Inferior parietal cortex (tissue), 1 donor: Measurements from ENCODE around the gene MANF.

Source experiments
- DNase-seq: peaks from one replicate; pipeline ENCODE4 v3.0.0-alpha.2; 2016; ENCODE audit errors: extremely low spot score

MANF gene

GRCh38 chr3:51390246-51391074, 5.4 kb downstream of the MANF start:
- DNase-seq: no peak

DNA sequence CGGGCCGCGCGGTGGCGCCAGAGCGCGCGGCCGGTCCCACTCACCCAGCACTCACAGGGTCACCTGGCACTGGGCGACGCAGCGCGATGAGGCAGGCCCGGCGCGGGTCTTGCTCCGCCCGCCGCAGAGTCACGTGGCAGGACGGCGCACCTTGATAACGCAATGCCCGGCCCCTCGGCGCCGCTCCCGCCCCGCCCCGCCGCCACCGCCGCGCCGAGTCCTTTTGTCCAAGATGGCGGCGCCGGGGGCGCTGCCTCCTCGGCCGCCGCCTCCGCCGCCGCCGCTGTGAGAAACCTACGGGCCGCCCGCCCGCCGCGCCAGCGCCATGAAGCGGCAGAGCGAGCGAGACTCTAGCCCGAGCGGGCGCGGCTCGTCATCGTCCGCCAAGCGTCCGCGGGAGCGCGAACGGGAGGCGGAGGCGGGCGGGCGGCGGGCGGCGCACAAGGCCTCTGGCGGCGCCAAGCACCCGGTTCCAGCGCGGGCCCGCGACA, 6.0 kb downstream of the MANF start, which contains the start of gene RBM15B:
Gene RBM15B (plus strand): TSS at position 211 of the 491 bp plus-strand sequence. CDS start 115 bp downstream, at position 326.
- peak; percentile 95 for DNase-seq

GRCh38 chr3:51391566-51392354, 6.7 kb downstream of the MANF start:
- no peak for DNase-seq

- DNase-seq: no peak
These were observed 7.5 kb downstream of the MANF start for GRCh38 chr3:51392355-51393133.

- no peak for DNase-seq
These were observed 8.0 kb downstream of the MANF start for GRCh38 chr3:51393134-51393495.

GRCh38 chr3:51393564-51393963, 8.5 kb downstream of the MANF start:
- DNase-seq: no peak

GRCh38 chr3:51394541-51394940, 9.4 kb downstream of the MANF start:
- DNase-seq: no peak

- DNase-seq: no peak
These were observed 10.6 kb downstream of the MANF start for GRCh38 chr3:51395493-51396213.

- no peak for DNase-seq
These were observed 11.3 kb downstream of the MANF start for GRCh38 chr3:51396401-51396800.

- no peak for DNase-seq
These were observed 12.3 kb downstream of the MANF start for GRCh38 chr3:51397392-51397791.

GRCh38 chr3:51398595-51399310, 13.7 kb downstream of the MANF start:
- DNase-seq: no peak

- DNase-seq: no peak
These were observed 15.1 kb downstream of the MANF start for GRCh38 chr3:51400166-51400565.

DNA sequence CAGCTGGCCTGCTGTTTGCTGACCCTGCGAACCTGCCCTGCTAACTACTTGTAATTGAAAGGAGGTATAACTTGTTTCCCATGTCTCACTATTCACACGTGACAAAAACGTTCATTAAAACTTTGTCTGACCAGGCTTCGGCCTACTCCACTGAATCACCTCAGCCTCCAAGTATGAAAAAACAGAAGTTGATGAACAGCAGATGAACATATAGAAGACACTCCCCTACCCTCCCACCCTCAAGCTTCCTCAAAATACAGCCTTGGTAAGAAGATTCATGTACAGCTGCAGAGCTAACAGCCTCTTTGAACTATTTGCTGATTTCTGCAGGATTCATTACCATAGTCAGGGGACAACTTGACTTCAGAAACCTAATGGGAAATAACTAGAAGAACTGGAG, 16.6 kb downstream of the MANF start:
- DNase-seq: no peak

DNA sequence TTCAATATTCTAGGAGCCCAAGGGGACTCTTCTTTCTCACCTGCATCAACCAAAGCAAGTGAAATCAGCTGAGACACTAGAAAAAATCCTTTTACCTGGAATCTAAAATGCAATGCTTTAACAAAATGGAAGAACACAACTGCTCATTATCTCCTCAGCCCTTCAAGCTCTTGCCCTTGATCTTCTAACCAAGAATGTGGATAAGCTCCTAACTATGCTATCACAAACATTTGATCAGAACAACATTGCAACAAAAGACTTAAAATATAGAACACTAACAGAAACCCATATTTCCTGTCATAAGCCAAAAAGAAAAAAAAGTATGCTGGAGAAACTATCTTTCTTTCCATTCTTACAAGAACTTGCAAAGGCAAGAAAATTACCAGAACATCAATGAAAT, 18.6 kb downstream of the MANF start:
- no peak for DNase-seq

- no peak for DNase-seq
These were observed 22.9 kb downstream of the MANF start for GRCh38 chr3:51408021-51408420.

DNA sequence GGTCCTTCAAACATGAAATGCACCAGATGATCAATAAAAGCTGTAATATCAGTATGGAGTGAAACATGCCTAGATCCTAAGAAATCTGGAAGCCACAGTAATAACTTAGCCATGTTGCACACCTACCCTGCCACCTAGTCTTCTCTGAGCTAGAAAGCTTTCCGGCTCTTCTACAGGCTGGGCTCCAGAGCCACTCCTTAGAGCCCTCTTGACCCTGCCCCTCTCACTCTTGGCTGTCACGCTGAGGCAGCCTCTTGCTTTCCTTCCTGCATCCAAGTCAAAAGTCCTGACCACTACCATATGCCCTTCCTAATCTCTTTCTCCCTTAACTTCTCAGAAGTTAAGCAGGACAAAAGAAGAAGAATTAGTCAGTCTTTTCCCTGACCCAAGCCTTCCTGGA, 23.7 kb downstream of the MANF start:
- DNase-seq: no peak

- DNase-seq: no peak
These were observed 37.1 kb downstream of the MANF start for GRCh38 chr3:51422211-51422610.

DNA sequence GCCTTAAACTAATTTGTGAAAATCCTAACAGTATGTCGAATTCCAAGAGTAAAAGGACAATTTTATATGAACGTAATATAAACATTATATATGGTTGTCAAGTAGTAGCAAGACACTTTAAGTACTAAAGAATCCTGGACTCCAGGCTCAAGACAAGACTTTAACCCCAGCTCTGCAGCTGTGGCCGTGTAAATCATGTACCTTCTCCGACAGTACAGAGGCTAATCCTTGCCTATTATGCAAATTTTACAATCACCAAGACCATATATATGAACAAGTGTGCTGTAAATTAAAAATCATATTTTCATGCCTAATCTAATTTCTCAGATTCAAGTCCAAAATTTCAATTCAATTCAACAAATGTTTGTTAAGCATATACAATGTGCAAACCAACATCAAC, 41.8 kb downstream of the MANF start:
- no peak for DNase-seq

GRCh38 chr3:51429138-51429537, 44.0 kb downstream of the MANF start:
- no peak for DNase-seq

DNA sequence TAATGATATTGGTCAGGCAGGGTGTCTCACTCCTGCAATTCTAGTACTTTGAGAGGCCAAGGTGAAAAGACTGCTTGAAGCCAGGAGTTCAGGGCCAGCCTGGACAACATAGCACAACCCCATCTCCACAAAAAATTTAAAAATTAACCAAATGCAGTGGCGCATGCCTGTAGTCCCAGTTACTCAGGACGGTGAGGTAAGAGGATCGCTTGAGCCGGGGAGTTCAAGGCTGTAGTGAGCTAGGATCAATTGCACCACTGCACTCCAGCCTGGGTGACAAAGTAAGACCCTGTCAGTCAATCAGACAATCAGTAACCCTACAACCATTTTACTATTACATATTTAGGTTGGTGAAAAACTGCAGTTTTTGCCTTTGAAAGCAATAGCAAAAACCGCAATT, 49.0 kb downstream of the MANF start:
- no peak for DNase-seq
